Parathyroid adenoma (tissue), 2 donors: Measurements from ENCODE around the gene CNTNAP4.

ENCODE experiments used
- H2AFZ ChIP-seq: fragments of 300-600 bp; sonication (generic); one replicate; pipeline ENCODE4 v1.7.0; 2017; ENCODE audit warnings: antibody characterized with exemption, mild to moderate bottlenecking
- H3K27ac ChIP-seq: fragments of 300-600 bp; sonication (generic); one replicate; pipeline ENCODE4 v1.7.0; 2017
- H3K27me3 ChIP-seq: fragments of 300-600 bp; sonication (generic); one replicate; pipeline ENCODE4 v1.7.0; 2017; ENCODE audit warnings: low read length; ENCODE audit not compliant: control insufficient read depth, insufficient read depth
- H3K36me3 ChIP-seq: fragments of 300-600 bp; sonication (generic); one replicate; pipeline ENCODE4 v1.7.0; 2017; ENCODE audit warnings: low read length; ENCODE audit not compliant: control insufficient read depth, insufficient read depth
- H3K4me1 ChIP-seq: fragments of 300-600 bp; sonication (generic); one replicate; pipeline ENCODE4 v1.7.0; 2017; ENCODE audit warnings: control low read depth
- H3K4me2 ChIP-seq: fragments of 300-600 bp; sonication (generic); one replicate; pipeline ENCODE4 v1.7.0; 2017; ENCODE audit warnings: low read length
- H3K4me3 ChIP-seq: fragments of 300-600 bp; sonication (generic); one replicate; pipeline ENCODE4 v1.7.0; 2017; ENCODE audit warnings: low read depth, low read length
- H3K79me2 ChIP-seq: fragments of 300-600 bp; sonication (generic); one replicate; pipeline ENCODE4 v1.7.0; 2017; ENCODE audit warnings: control low read depth
- H3K9ac ChIP-seq: fragments of 300-600 bp; sonication (generic); one replicate; pipeline ENCODE4 v1.7.0; 2017; ENCODE audit warnings: mild to moderate bottlenecking
- H3K9me3 ChIP-seq: fragments of 300-600 bp; sonication (generic); one replicate; pipeline ENCODE4 v1.7.0; 2017; ENCODE audit warnings: low read length; ENCODE audit not compliant: control insufficient read depth
- CTCF ChIP-seq: fragments of 300-600 bp; sonication (generic); IDR thresholded peaks from one replicate; pipeline ENCODE4 v1.7.0; 2017; ENCODE audit warnings: antibody characterized with exemption, mild to moderate bottlenecking
- donor health status: primary hyperparathyroidism.

The CNTNAP4 gene

DNA sequence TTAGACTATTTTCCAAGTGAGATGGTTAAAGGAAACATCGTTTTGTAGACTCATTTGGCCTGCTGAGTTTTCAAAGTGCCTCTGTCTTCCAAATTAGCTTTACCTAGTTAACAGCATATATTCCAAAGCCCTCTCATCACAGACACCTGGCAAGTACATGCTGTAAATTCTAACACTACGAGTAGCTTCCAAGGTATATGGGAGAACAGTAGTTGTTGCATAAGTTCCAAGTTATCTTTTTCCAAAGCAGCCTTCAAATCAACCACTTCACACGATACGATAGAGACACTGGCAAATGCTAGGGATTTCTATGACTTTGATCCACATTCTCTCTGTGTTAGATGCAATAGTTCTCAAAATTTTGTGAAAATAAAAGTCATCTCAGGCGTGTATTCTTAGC, 299.3 kb downstream of the CNTNAP4 start:
- no peak for TF ChIP-seq CTCF
- Histone ChIP-seq H3K36me3 (no peaks in the 10 kb centered on the region), H3K9me3 (no peaks in the 10 kb centered on the region)

DNA sequence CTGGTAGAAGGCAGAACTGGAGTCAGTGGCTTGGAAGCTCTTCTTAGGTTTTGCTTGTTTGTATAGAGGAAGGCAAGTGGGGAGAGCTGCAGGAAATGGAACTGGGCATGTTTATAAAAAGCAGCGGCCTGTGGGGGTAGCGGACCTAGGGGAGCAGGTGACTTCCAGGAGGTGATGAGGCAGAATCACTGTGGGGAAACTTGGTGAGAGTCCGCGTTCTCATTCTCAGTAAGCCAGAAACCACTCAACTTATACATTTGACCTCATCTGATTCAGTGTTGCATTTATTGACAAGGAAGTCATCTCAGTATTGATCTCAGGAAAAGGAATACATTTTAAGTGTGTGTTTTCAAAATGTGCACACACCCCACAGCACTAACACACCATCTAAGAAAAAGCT, 299.8 kb downstream of the CNTNAP4 start:
- H3K9ac ChIP-seq: no peak overlapping the region

More for the DNA sequence above, 299.3 kb downstream of the CNTNAP4 start:
- H3K4me2 ChIP-seq: no peak overlapping the region
- H3K27ac ChIP-seq: no peak overlapping the region
- H3K27me3 ChIP-seq: no peaks in the 10 kb centered on the region
- no peak overlapping the region for H3K9ac ChIP-seq
- H3K4me1 ChIP-seq: no peaks in the 10 kb centered on the region
- no peak overlapping the region for H2AFZ ChIP-seq
- no peak overlapping the region for H3K4me3 ChIP-seq
- H3K79me2 ChIP-seq: no peaks in the 10 kb centered on the region

DNA sequence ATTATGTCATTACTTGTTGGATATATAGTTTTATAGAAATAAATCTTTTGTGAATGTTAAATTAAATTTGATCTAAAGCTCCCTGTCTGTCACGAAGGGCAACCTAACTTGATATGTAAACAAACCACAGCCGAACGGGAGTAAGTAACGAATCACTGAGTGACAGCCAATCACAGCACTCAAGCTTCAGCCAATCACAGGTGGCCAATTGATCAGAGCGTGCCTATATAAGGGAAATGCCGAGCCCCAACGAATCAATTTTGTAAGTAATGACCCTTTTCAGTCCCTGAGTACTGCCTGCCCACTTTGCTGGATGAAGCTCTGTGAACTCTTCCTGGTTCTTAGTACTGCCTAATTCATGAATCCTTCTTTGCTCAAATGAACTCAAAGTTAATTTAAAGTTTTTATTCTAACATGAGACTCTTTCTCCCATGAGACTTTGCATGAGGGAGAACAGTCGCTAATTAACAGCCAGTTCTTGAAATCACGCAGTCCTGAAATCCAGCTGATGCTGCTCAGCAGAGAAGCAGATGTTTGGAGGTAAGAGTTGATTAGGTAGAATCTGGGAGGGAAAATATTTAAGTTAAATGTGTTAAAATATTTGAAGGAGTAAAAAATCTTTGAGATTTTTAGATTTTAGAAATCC, 302.2 kb downstream of the CNTNAP4 start:
- H3K4me2 ChIP-seq: no peak overlapping the region
- no peak overlapping the region for H3K27ac ChIP-seq
- no peaks in the 10 kb centered on the region for H3K9me3 ChIP-seq
- H3K9ac ChIP-seq: no peak overlapping the region
- H2AFZ ChIP-seq: no peak overlapping the region
- no peak overlapping the region for H3K4me3 ChIP-seq
- no peaks in the 10 kb centered on the region for H3K36me3 ChIP-seq
- no peak for TF ChIP-seq CTCF
- H3K79me2 ChIP-seq: no peaks in the 10 kb centered on the region
- no peaks in the 10 kb centered on the region for H3K27me3 ChIP-seq
- no peaks in the 10 kb centered on the region for H3K4me1 ChIP-seq

More for the DNA sequence above, 299.8 kb downstream of the CNTNAP4 start:
- H3K4me3 ChIP-seq: no peak overlapping the region
- no peaks in the 10 kb centered on the region for H3K27me3 ChIP-seq
- H3K4me2 ChIP-seq: no peak overlapping the region
- H3K79me2 ChIP-seq: no peaks in the 10 kb centered on the region
- H3K4me1 ChIP-seq: no peaks in the 10 kb centered on the region
- no peaks in the 10 kb centered on the region for H3K36me3 ChIP-seq
- no peaks in the 10 kb centered on the region for H3K9me3 ChIP-seq
- H3K27ac ChIP-seq: no peak overlapping the region
- no peak overlapping the region for H2AFZ ChIP-seq
- no peak for TF ChIP-seq CTCF

DNA sequence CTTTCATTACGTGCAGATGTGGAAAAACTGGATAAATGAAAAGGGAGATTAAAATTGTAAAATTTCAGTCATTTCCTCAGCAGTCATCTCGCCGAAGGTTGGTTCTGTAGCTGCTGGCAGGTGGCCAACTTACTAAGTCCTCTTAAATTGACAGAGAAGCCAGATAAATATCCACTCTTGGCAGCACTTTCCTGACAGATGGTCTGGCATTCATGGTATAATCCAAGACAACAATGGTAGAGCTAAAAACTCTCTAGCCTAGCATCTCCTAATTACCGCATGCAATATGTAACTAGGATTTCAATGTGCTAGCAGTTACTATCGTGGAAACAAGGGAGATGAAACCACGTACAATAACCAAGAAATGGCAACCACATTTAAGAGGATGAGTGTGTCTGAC, 306.3 kb downstream of the CNTNAP4 start:
- Histone ChIP-seq H3K9me3 (no peaks in the 10 kb centered on the region), H3K4me1 (no peaks in the 10 kb centered on the region), H3K9ac (no peak overlapping the region), H2AFZ (no peak overlapping the region), H3K27ac (no peak overlapping the region), H3K79me2 (no peaks in the 10 kb centered on the region), H3K36me3 (no peaks in the 10 kb centered on the region), H3K27me3 (no peaks in the 10 kb centered on the region), H3K4me3 (no peak overlapping the region), H3K4me2 (no peak overlapping the region)
- no peak for TF ChIP-seq CTCF

- H3K4me3 ChIP-seq: no peak overlapping the region
- no peak overlapping the region for H2AFZ ChIP-seq
- no peaks in the 10 kb centered on the region for H3K27me3 ChIP-seq
- no peak overlapping the region for H3K4me2 ChIP-seq
- TF ChIP-seq CTCF: no peak
- H3K27ac ChIP-seq: no peak overlapping the region
- no peaks in the 10 kb centered on the region for H3K36me3 ChIP-seq
- no peaks in the 10 kb centered on the region for H3K4me1 ChIP-seq
- no peak overlapping the region for H3K9ac ChIP-seq
- H3K9me3 ChIP-seq: no peaks in the 10 kb centered on the region
- H3K79me2 ChIP-seq: no peaks in the 10 kb centered on the region
These were observed 306.7 kb downstream of the CNTNAP4 start for GRCh38 chr16:76583945-76584344.
